Measurements from ENCODE around the gene BCAS3.

GRCh38 chr17:61400717-61401388 is 723.2 kb downstream of the BCAS3 start:
- no peak for TF ChIP-seq CTCF (IDR thresholded peaks at IDR 0.05 in 8 of 11, conservative IDR thresholded peaks at IDR 0.05 in 3 of 11)
- TF ChIP-seq POLR2AphosphoS5 (IDR thresholded peaks at IDR 0.05), result peak in 1 of 3 donors; percentile 26
- no peak for TF ChIP-seq POLR2A (IDR thresholded peaks at IDR 0.05)

All from spleen (tissue), 7 donors.